Fibroblast of peridontal ligament (primary cell): ENCODE measurements around the gene OPRL1.
"Not testable (repeated sequence)": the region's sequence is repeated elsewhere in the genome, so short reads cannot be mapped to it uniquely, and the experiment has no call there.

Source experiments
- DNase-seq: peaks from one replicate; pipeline ENCODE4 v3.0.0-alpha.2; 2010; ENCODE audit errors: extremely low read depth

Gene OPRL1

DNA sequence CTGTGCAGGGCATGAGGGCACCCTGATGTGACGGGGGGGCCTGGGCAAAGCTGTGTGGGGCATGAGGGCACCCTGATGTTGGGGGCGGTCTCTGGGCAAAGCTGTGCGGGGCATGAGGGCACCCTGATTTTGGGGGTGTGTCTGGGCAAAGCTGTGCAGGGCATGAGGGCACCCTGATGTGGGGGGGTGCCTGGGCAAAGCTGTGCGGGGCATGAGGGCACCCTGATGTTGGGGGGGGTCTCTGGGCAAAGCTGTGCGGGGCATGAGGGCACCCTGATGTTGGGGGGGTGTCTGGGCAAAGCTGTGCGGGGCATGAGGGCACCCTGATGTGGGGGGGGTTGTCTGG is 37.5 kb downstream of the OPRL1 start:
- DNase-seq, result not testable (repeated sequence)

DNA sequence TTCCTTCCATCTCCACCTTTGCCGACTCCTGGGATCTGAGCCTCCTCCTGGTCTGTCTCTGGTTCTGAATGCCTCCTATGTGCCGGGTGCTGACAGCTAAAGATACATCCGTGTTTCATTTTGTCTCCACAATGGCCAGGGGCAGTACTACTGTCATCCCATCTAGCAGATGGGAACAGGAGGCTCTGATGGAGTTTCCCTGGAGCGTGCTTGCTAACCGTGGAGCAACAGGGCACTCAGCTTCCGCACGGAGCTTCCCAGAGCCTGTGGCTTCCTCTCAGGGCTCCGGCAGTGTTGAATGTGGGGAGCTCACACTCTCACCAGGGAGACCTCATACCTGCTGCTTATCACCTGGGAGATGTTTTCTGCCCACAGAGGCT is 39.4 kb downstream of the OPRL1 start:
- no peak for DNase-seq

DNA sequence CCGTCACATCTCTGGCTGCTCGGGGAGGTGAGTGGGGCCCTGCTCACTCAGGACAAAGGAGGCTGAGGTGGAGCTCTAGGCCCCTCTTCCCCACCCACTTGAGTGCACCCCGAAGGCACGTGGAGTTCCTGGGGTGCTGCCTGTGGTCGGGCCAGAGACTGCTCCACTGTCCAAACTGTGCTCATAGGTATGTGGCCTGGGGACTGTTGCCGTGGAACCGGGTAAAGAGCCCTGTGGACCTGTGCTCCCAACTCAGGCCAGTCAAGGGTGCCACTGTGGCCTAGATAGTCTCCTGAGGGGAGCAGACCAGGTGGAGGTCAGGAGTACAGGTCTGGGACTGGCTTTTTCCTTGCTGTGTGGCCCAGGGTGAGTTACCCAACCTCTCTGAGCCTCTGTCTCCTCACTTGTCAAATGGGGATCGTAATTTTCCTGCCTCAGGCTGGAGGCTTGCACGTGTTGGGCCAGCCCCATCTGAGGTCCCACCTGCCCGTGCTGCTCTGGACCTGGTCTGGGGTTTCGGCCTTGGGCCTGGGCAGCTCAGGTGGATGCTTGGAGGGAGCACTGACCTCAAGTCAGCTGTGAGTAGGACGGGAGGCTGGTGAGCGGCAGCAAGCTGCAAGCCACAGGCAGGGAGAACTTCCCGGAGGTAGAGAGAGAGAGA is 39.9 kb downstream of the OPRL1 start:
- DNase-seq, result no peak

DNA sequence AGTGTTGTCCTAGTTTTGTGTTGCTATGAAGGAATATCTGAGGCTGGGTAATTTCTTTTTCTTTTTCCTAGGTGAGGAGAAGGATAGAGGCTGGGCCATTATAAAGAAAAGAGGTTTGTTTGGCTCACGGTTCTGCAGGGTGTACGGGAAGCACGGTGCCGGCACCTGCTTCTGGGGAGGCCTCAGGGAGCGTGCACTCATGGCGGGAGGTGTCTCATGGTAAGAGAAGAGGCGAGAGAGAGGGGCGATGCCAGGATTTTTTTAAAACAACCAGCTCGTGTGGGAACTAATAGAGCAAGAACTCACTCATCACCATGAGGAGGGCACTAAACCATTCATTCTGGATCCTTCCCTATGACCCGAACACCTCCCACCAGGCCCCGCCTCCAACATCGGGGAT is 41.7 kb downstream of the OPRL1 start:
- DNase-seq, result no peak

DNA sequence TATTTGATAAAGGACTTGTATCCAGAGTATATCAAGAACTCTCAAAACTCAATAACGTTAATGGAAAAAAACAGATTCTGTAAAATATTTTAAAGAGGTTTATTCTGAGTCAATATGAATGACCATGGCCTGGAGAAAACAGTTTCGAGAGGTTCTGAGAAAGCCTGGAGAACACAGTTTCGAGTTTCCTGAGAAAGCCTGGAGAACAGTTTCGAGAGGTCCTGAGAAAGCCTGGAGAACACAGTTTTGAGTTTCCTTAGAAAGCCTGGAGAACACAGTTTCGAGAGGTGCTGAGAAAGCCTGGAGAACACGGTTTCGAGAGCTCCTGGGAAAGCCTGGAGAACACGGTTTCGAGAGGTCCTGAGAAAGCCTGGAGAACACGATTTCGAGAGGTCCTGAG is 43.0 kb downstream of the OPRL1 start:
- DNase-seq, result not testable (repeated sequence)

DNA sequence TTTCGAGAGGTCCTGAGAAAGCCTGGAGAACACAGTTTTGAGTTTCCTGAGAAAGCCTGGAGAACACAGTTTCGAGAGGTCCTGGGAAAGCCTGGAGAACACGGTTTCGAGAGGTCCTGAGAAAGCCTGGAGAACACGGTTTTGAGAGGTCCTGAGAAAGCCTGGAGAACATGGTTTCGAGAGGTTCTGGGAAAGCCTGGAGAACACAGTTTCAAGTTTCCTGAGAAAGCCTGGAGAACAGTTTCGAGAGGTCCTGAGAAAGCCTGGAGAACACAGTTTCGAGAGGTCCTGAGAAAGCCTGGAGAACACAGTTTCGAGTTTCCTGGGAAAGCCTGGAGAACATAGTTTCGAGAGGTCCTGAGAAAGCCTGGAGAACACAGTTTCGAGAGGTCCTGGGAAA is 43.6 kb downstream of the OPRL1 start:
- DNase-seq, result not testable (repeated sequence)

DNA sequence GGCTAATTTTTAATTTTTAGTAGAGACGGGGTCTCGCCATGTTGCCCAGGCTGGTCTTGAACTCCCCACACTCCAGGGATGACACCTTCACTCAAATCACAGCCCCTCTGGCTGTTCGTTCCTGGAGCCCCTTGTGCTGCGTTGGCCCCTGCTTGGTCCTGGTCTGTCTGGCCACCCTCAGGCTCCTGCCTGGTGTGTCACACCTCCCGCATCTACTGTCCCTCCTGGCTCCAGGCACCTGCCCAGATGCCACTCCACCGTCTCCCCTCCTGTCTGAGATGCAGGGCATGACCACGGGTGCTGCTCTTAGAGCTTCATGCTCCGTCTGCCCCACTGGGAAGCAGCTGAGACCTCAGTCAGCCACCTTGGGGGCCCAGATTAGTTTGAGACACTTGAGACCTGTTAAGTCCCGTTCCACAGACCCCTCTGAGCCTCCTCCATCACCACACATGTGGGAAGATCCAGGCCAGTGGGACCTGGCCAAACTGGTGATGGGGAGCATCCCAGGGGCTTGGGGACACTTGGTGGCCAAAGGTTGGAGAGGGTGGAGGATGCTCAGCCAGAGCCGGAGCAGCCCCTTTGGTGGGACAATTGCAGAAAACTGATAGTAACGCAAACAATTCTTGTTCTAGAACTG is 49.4 kb downstream of the OPRL1 start:
- no peak for DNase-seq

DNA sequence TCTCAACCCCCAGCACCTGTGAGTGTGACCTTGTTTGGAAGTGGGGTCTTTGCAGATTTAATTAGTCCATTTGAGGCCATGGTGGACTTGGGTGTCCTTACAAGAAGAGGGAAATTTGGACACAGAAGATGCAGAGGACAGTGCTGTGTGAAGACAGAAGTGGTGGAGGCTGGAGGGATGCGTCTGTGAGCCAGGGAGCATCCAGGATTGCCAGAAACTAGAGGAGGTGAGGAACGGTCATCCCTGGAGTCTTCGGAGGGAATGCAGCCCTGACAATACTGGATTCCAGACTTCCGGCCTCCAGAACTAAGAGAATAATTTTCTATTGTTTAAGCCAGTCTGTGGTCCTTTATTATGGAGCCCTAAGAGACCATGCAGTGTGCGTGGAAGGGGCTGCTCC is 50.4 kb downstream of the OPRL1 start:
- no peak for DNase-seq

DNA sequence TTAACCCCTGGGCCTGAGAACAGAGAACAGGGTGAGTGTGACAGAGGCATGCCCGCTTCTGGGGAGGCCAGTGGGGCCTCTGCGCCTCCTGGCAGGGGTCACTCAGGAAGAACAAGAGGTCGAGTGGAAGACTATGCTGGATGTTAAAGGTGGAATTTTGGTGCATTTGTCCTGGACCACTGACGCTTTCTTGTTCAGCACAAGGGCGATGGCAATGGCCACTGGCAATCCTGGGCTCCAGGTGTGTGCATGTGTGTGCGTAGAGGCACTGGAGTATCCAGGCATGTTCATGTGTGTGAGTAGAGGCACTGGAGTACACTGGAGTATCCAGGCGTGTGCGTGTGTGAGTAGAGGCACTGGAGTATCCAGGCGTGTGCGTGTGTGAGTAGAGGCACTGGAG is 51.0 kb downstream of the OPRL1 start:
- DNase-seq, result no peak

DNA sequence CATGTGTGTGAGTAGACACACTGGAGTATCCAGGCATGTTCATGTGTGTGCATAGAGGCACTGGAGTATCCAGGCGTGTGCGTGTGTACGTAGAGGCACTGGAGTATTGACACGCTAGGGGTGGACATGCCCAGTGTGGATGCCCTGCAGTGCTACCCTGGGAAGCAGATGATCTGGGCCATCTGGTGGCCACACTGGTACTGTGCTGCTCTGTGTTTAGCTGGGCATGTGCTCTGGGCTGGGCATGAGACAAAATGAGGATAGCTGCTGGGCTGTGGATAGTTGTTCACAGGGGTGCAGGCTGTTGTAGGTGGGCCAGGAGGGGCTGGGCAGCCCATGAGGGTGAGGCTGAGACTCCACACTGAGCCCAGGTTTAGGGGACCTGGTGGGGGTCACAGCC is 51.5 kb downstream of the OPRL1 start:
- peak; percentile 3 for DNase-seq

DNA sequence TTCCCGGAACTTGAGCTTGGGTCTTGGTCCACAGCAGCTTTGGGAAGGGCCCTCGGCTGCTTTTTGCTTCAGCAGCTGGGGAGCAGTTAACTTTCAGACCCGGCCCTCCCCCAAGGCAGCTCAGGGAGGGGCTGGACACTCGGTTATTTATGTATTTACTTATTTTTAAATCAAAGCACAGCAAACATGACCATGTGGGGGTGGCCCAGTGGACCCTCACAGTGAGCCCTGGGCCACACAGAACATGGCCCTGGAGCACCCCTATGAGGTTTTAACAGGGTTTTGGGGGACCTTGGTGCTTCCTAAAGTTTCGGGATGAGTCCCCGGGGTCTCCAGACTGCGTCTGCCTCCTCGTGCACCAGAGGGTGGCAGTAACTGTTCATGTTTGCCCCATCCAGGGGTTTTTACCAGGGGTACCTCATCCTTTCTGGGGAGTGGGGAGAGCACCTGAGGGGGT is 54.1 kb downstream of the OPRL1 start:
- DNase-seq, result no peak

DNA sequence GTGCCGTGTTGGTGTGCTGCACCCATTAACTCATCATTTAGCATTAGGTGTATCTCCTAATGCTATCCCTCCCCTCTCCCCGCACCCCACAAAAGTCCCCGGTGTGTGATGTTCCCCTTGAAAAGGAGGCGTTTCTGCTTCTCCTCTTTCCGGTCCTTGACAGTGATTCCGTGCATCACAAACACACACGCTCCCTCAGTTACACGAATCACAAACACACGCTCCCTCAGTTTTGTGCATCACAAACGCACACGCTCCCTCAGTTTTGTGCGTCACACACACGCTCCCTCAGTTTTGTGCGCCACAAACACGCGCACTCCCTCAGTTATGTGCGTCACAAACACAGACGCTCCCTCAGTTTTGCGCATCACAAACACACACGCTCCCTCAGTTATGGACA is 54.9 kb downstream of the OPRL1 start:
- not testable (repeated sequence) for DNase-seq

DNA sequence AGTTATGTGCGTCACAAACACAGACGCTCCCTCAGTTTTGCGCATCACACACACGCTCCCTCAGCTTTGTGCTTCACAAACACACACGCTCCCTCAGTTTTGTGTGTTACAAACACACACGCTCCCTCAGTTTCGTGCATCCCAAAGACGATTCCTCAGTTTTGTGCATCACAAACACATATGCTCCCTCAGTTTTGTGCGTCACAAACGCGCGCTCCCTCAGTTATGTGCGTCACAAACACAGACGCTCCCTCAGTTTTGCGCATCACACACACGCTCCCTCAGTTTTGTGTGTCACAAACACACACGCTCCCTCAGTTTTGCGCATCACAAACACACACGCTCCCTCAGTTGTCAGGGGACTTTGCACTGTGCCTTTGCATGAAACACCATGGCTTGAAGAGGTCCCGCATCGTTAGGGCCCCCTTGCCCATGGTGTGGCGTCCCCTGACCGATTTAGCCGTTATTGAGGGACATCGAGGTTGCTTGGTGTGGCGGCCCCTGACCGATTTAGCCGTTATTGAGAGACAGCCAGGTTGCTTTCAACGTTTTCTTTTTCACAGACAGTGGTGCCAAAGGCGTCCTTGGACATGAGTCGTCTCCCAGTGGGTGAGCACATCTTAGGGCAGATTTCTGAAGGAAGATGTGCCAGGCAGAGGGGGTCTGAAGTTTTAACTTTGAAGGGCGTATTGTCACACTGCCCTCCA is 56.3 kb downstream of the OPRL1 start:
- no peak for DNase-seq

DNA sequence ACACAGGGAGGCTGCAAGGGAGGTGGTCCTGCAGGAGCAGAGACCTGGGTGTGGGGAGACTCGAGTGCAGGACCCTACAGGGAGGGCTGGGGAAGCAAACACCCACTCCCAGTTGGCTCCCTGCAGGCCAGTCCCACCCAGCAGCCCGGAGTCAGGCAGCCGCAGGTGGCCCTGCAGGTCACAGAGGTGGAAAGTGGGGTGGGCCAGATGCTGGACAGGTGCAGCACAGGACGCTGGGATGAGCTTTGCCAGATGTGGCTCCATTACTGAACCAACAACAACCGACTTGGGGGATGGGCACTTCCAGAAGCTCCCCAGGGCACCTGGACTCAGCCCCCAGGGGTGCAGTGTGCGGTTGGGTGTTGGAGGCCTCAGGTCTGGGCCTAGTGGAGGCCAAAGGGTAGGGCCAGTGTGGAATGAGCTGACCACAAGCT is 57.7 kb downstream of the OPRL1 start:
- DNase-seq, result no peak

DNA sequence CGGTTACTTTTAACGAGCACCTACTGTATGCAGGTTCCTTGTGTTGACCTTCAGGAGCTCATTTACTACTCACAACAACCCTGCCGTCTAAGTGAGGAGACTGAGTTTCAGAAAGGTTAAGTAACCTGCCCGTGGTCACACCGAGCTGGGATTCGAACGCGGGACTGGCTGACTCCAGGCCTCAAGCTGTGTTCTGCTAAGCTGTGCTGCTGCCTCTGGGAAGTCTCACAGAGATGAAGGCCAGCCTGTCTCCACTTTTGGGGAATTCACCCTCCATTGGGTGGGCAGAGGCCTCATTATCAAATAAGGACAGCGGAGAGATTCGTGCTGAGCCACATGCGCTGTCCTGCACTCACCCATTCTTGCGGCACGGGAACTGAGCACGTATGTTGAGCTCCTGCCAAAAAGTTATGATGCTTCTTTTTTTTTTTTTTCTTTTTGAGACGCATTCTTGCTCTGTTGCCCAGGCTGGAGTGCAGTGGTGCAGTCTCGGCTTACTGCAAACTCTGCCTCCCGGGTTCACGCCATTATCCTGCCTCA is 58.5 kb downstream of the OPRL1 start:
- no peak for DNase-seq

DNA sequence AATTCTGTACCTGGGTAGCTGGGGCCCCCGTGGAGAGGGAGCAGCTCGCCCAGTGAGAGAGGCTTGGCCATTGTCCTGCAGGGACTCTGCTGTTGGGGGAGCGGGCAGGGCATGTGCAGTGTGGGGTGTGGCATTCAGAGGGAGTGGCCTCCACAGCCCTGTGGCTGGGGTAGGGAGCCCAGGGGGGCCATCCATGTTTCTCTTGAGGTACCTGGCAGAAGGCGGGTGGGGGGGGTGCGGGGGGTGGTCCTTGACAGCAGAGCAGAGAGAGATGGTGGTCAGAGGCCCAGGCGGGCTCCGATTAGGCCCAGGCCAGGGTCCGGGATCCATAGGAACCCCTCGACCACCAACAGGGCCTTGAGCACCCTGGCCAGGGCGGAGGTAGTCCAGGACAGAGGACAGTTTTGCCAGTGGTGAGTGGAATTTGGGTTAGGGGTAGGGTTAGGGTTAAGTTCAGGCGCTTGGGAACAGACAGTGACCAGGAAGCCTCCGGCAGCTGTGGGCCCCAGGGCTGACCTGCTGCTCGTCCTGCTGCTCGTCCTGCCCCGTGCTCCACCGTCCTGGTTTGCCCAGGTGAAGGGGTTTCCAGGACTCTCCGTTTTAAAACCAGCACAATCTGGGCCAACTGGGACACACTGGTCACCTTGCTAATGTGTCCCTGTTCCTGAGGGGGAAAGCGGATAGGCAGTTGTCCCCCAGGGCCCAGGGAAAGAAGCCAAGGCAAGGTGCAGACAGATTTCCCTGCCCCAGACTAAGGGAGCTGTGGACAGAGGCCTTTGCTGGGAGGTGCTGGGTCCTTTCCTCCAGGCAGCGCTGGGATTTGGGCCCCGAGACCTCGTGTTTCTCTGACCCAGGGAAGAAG is 59.5 kb downstream of the OPRL1 start:
- DNase-seq, result no peak

DNA sequence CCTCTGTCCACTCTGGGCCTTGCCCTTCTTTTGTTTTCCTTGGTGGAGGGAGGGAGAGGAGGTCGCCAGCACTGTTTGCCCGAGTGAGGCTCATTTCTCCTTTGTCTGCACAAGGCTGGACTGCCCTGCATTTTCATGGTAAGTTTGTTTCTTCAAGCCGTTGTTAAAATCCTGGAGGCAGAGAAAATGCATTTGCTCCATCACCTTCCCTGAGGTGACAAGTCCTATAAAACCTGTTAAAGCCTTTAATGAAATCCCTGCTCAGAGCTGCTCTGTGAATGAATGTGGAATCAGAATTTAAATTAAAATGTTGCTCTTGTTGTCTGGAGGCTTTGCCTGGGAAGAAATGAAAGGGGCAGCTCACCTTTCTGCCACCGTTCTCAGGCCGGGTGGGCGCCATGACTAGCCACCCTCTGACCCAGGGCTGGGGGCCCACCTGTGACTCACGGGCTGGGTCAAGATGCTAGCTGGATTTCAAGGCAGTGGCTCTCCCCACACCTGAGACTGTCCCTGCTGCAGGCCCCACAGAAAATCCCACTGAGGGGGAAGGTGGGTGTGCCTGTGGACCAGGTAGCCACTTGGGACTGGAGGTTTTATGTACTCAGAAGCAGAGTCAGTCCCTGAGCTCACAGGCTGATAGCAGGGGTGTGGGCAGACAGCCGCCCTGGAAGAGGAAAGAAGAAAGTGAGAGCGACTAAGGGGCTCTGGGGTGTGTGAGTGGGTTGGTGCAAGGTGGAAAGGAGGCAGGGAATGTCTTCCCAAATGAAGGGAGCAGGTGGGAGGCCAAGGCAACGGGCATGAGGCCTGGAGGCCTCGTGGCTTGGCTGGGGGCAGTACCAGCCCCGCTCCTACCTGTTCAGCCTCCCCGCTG is 60.4 kb downstream of the OPRL1 start:
- DNase-seq, result no peak

DNA sequence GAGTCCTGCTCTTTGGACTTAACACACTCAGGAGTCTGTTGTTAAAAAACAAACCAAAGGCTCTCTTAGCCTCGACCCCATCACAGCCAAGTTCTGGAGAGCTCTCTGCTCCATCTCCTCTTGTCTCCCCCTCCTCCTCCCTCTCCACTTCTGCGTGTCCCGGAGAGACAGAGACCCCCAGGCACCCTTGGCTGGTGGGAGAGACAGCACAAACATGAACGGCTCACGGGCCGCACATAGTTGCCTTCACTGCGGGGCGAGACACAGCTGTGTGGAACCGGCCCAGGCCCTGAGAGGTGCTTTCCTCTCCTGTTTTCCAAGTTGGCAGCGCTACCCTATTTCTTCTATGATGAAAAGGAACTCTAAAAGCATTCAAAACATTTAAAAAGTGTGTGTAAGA is 61.1 kb downstream of the OPRL1 start:
- no peak for DNase-seq

DNA sequence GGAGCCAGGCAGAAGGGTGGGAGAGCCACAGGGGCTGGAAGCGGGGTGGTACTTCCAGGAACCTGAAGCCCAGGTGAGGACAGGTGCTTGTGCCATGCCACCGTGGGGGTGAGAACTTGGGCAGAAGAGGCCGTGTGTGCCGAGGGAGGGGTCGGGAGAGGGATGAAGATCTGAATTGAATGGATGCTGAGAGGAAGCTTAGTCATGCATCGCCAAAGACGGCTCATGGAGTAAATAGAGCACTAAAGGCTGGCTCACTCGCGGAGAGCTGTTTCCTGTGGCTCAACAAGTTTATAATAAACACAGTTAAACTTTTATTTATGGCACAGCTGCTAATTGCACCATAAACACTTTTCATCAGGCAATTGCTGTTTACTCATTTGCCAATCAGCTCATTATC is 62.7 kb downstream of the OPRL1 start:
- DNase-seq, result no peak

DNA sequence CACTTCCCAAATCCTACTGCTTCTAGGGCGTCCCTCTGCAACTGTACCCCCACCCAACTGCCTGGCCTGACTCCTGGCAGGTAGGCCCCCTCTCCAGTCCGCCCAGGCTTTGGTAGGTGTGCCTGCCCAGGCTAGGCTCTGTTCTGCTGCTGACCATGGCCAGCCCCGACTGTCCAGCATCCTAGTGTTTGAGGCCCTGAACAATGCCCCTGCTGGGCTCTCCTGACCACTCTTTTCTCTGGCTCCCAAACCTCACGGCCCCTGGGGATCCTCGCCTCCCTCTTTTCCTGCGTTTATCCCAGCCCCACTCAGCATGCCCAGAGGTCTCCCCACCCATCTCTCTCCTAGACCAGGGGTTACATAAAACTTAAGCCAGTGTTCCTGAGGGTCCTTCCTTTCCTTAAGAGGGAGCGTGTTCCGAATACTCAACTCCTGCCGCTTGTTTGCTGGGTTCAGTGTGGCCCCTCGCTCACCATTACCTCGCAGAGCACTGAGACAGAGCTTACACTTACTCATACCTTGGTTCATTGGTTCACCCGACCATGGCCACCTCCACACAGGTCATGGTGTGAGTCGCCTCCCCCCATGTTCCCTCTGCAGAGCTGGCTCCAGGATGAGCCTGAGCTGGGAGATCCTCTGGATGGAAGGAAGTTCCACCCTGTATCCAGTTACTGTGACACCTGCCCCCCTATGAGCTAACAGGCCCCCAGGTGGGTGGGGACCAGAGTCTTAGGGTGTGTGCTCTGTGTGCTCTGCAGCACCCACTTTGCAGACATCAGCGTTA is 63.3 kb downstream of the OPRL1 start:
- DNase-seq, result no peak
